Dermis blood vessel endothelial cell (primary cell): ENCODE results near the gene ST6GALNAC3. TPM values are rescaled to one million over a fixed set of nuclear protein-coding genes. Genes with fewer than 3 reads are reported as not detected.

Experiments
- DNase-seq: peaks from one replicate; pipeline ENCODE4 v3.0.0; 2010
- total RNA-seq: library from RNA; depleted of rRNA; stranded (reverse); fragments of >200 nt; gene quantifications from 2 replicates; pipeline ENCODE4 v1.2.3, GENCODE V29; 2014

ST6GALNAC3 gene
- total RNA-seq, 1 donor from 2014 or later = 44.9 TPM

- peak; percentile 98 for DNase-seq
Measured at GRCh38 chr1:76254104-76255030, 179.8 kb downstream of the ST6GALNAC3 start.

GRCh38 chr1:76256289-76257223 is 182.0 kb downstream of the ST6GALNAC3 start:
- DNase-seq = peak; percentile 45

- peak; percentile 35 for DNase-seq
Measured at GRCh38 chr1:76257823-76258222, 183.3 kb downstream of the ST6GALNAC3 start.

- no peak for DNase-seq
Measured at GRCh38 chr1:76259270-76259669, 184.7 kb downstream of the ST6GALNAC3 start.

- no peak for DNase-seq
Measured at GRCh38 chr1:76260279-76260678, 185.7 kb downstream of the ST6GALNAC3 start.

GRCh38 chr1:76262601-76263000 is 188.1 kb downstream of the ST6GALNAC3 start:
- DNase-seq = no peak

- no peak for DNase-seq
Measured at GRCh38 chr1:76264642-76265041, 190.1 kb downstream of the ST6GALNAC3 start.

GRCh38 chr1:76266762-76267161 is 192.2 kb downstream of the ST6GALNAC3 start:
- peak; percentile 33 for DNase-seq

- DNase-seq = no peak
Measured at GRCh38 chr1:76267631-76268030, 193.1 kb downstream of the ST6GALNAC3 start.

- DNase-seq = no peak
Measured at GRCh38 chr1:76268341-76268740, 193.8 kb downstream of the ST6GALNAC3 start.

GRCh38 chr1:76269155-76269554 is 194.6 kb downstream of the ST6GALNAC3 start:
- DNase-seq = peak; percentile 88

GRCh38 chr1:76274302-76274701 is 199.8 kb downstream of the ST6GALNAC3 start:
- no peak for DNase-seq

- DNase-seq = no peak
Measured at GRCh38 chr1:76274718-76275117, 200.2 kb downstream of the ST6GALNAC3 start.

- no peak for DNase-seq
Measured at GRCh38 chr1:76278711-76279100, 204.2 kb downstream of the ST6GALNAC3 start.

GRCh38 chr1:76279101-76279748 is 204.7 kb downstream of the ST6GALNAC3 start:
- no peak for DNase-seq

GRCh38 chr1:76281306-76281705 is 206.8 kb downstream of the ST6GALNAC3 start:
- DNase-seq = no peak

GRCh38 chr1:76284842-76285241 is 210.3 kb downstream of the ST6GALNAC3 start:
- DNase-seq = peak; percentile 59

- no peak for DNase-seq
Measured at GRCh38 chr1:76285578-76286135, 211.1 kb downstream of the ST6GALNAC3 start.

- DNase-seq = no peak
Measured at GRCh38 chr1:76287917-76288316, 213.4 kb downstream of the ST6GALNAC3 start.

GRCh38 chr1:76288758-76289483 is 214.4 kb downstream of the ST6GALNAC3 start:
- no peak for DNase-seq

- no peak for DNase-seq
Measured at GRCh38 chr1:76289692-76290091, 215.1 kb downstream of the ST6GALNAC3 start.

GRCh38 chr1:76290271-76290670 is 215.7 kb downstream of the ST6GALNAC3 start:
- DNase-seq = no peak
